ENCODE data around the gene USP17L29.
"Not testable (repeated sequence)": the region's sequence is repeated elsewhere in the genome, so short reads cannot be mapped to it uniquely, and the experiment has no call there.

The USP17L29 gene

GRCh38 chr4:9353338-9353737 lies at the start of gene USP17L29:
Gene USP17L29 (plus strand): TSS chr4:9353638. CDS start chr4:9353638, 0 bp downstream.
- not testable (repeated sequence) for DNase-seq

DNA sequence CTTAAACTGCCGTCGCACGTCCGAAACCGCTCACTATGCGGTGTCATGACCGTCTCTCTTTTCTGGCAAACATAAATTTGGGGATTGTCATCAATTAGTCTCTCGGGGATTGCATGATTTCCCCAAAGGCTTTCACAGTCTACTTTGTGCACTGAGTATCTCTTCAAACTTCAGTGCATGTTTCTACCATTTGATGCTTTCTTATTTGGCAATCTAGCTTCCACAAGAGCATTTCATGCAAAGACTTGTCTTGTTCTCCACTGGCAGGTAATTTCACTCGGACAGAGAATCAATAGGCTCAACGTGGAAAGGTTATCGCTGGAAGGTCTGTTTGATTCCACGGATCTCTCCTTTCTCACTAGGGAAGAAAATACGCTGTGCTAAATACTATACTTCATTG lies 29.2 kb upstream of the USP17L29 start:
- not testable (repeated sequence) for DNase-seq

- DNase-seq: not testable (repeated sequence)
Observed at GRCh38 chr4:9324865-9325264, 28.6 kb upstream of the USP17L29 start, which contains the start of gene USP17L24. Gene USP17L24 (plus strand): TSS chr4:9325165. CDS start chr4:9325165, 0 bp downstream.

DNA sequence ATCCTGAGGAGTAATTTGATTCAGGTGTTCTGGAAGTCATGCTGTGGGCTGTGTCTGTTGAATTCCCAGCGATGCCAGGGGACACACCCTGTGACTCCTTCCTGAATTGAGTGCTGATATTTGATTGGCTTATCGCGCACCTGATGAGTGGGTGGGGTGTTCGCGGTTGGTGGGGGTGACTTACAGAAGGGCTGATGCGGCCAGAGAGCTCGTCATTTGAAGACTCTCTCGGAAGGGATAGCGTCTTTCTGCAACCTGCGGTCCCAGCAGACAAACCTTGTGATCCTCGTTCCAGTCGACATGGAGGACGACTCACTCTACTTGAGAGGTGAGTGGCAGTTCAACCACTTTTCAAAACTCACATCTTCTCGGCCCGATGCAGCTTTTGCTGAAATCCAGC lies 23.8 kb upstream of the USP17L29 start, which contains the start of gene USP17L25:
TSS of gene USP17L25 (plus strand) at position 301 of the 400 bp plus-strand sequence. CDS start at position 301, 0 bp downstream.
- not testable (repeated sequence) for DNase-seq

DNA sequence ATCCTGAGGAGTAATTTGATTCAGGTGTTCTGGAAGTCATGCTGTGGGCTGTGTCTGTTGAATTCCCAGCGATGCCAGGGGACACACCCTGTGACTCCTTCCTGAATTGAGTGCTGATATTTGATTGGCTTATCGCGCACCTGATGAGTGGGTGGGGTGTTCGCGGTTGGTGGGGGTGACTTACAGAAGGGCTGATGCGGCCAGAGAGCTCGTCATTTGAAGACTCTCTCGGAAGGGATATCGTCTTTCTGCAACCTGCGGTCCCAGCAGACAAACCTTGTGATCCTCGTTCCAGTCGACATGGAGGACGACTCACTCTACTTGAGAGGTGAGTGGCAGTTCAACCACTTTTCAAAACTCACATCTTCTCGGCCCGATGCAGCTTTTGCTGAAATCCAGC lies 19.1 kb upstream of the USP17L29 start, which contains the start of gene USP17L26:
TSS of gene USP17L26 (plus strand) at position 301 of the 400 bp plus-strand sequence. CDS start at position 301, 0 bp downstream.
- not testable (repeated sequence) for DNase-seq

DNA sequence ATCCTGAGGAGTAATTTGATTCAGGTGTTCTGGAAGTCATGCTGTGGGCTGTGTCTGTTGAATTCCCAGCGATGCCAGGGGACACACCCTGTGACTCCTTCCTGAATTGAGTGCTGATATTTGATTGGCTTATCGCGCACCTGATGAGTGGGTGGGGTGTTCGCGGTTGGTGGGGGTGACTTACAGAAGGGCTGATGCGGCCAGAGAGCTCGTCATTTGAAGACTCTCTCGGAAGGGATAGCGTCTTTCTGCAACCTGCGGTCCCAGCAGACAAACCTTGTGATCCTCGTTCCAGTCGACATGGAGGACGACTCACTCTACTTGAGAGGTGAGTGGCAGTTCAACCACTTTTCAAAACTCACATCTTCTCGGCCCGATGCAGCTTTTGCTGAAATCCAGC lies 14.3 kb upstream of the USP17L29 start, which contains the start of gene USP17L5:
TSS of gene USP17L5 (plus strand) at position 301 of the 400 bp plus-strand sequence. CDS start at position 301, 0 bp downstream.
- not testable (repeated sequence) for DNase-seq

GRCh38 chr4:9343848-9344247 lies 9.6 kb upstream of the USP17L29 start, which contains the start of gene USP17L27:
Gene USP17L27 (plus strand): TSS chr4:9344148. CDS start chr4:9344148, 0 bp downstream.
- DNase-seq: not testable (repeated sequence)

GRCh38 chr4:9348593-9348992 lies 4.8 kb upstream of the USP17L29 start, which contains the start of gene USP17L28:
Gene USP17L28 (plus strand): TSS chr4:9348893. CDS start chr4:9348893, 0 bp downstream.
- DNase-seq: not testable (repeated sequence)

- DNase-seq: not testable (repeated sequence)
Observed at GRCh38 chr4:9350866-9351265, 2.6 kb upstream of the USP17L29 start.

- DNase-seq: not testable (repeated sequence)
Observed at GRCh38 chr4:9362829-9363228, 9.4 kb downstream of the USP17L29 start, which contains the start of gene USP17L30. Gene USP17L30 (plus strand): TSS chr4:9363129. CDS start chr4:9363129, 0 bp downstream.

DNA sequence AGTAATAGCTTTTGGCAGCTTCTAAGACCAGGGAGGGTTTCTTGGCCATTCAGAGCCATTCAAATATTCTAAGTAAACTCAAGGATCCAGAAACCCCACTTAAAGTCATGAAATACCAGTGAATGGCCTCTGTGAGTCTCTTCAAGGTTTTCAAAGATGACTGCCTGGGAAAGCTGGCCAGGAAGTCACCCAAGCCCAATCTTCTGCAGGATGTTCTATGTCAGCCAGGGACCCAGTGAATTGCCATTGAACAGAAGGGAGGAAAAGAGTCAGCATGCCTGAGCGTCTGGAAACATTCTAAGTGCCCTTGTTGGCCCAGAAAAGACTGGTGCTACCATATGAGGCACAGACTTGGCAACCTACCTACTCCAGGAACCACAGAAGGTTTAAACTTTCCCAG lies 26.4 kb downstream of the USP17L29 start:
- not testable (repeated sequence) for DNase-seq

- not testable (repeated sequence) for DNase-seq
Observed at GRCh38 chr4:9381012-9381534, 27.6 kb downstream of the USP17L29 start.

DNA sequence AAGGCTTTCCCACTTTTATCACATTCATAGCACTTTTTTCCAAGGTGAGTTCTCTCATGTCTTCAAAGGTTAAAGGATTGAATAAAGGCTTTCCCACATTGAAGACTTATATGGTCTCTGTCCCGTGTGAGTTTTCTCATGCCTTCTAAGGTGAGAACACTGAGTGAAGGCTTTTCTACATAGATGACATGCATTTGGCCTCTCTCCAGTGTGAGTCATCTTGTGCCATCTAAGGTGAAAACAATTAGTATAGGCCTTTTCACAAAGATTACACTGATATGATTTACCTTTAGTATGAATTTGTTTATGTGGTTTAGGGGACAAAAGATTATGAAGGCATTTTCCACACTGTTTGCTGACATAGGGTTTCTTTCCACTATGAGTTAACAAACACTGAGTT lies 30.7 kb downstream of the USP17L29 start:
- DNase-seq: no peak

- not testable (repeated sequence) for DNase-seq
Observed at GRCh38 chr4:9389001-9389400, 35.6 kb downstream of the USP17L29 start.

All from SW 1271 (cell line).